Liver (tissue), 9 donors: ENCODE results near the gene ANKRD44. TPM values are rescaled to one million over a fixed set of nuclear protein-coding genes. Genes with fewer than 3 reads are reported as not detected.

Source experiments
- DNase-seq: peaks from one replicate; pipeline ENCODE4 v3.0.0-alpha.2; 2017; ENCODE audit warnings: low spot score
- H3K27ac ChIP-seq, 2 donors: one replicate each; pipeline ENCODE4 v1.7.0; 2013; ENCODE audit warnings: inconsistent platforms in 2 of 2, low read length in 2 of 2, control low read depth in 1 of 2, low read depth in 1 of 2, mild to moderate bottlenecking in 1 of 2
- H3K27me3 ChIP-seq, 4 donors: one replicate each; pipeline versions ENCODE4 v1.6.1 to v1.7.0; 2013; ENCODE audit warnings: low read length in 3 of 4, inconsistent platforms in 1 of 4, mild to moderate bottlenecking in 1 of 4, moderate library complexity in 1 of 4; ENCODE audit not compliant: control insufficient read depth in 4 of 4, insufficient read depth in 4 of 4
- H3K36me3 ChIP-seq, 4 donors: one replicate each; pipeline versions ENCODE4 v1.6.1 to v1.7.0; 2013; ENCODE audit warnings: low read length in 3 of 4, mild to moderate bottlenecking in 3 of 4, low read depth in 1 of 4, moderate library complexity in 1 of 4; ENCODE audit not compliant: control insufficient read depth in 4 of 4, insufficient read depth in 3 of 4
- H3K4me1 ChIP-seq, 4 donors: one replicate each; pipeline versions ENCODE4 v1.6.1 to v1.7.0; 2013; ENCODE audit warnings: low read length in 3 of 4, mild to moderate bottlenecking in 3 of 4, moderate library complexity in 1 of 4; ENCODE audit not compliant: control insufficient read depth in 4 of 4, insufficient read depth in 4 of 4
- H3K4me3 ChIP-seq, 3 donors: one replicate each; pipeline versions ENCODE4 v1.6.1 to v1.7.0; 2013; ENCODE audit warnings: low read length in 3 of 3, control low read depth in 1 of 3, low read depth in 1 of 3, mild to moderate bottlenecking in 1 of 3
- H3K9ac ChIP-seq, 2 donors: one replicate each; pipeline ENCODE4 v1.7.0; 2013; ENCODE audit warnings: low read length in 2 of 2, mild to moderate bottlenecking in 2 of 2, moderate library complexity in 2 of 2, control low read depth in 1 of 2, low read depth in 1 of 2
- H3K9me3 ChIP-seq, 4 donors: one replicate each; pipeline versions ENCODE4 v1.6.1 to v1.7.0; 2013; ENCODE audit warnings: low read length in 3 of 4; ENCODE audit not compliant: control insufficient read depth in 4 of 4
- ATF3 ChIP-seq: IDR thresholded peaks from 2 replicates; pipeline ENCODE4 v1.6.1; 2016; ENCODE audit warnings: antibody characterized with exemption
- EGR1 ChIP-seq, 2 donors: IDR thresholded peaks; 2 replicates each; pipeline ENCODE4 v1.6.1; 2016 to 2018; ENCODE audit warnings: antibody characterized with exemption in 2 of 2, low read depth in 2 of 2
- FOXA1 ChIP-seq: IDR thresholded peaks from 2 replicates; pipeline ENCODE4 v1.6.1; 2016; ENCODE audit warnings: antibody characterized with exemption
- FOXA2 ChIP-seq: IDR thresholded peaks from 2 replicates; pipeline ENCODE4 v1.6.1; 2016; ENCODE audit warnings: antibody characterized with exemption
- GABPA ChIP-seq, 2 donors: IDR thresholded peaks in 1 of 2; conservative IDR thresholded peaks in 1 of 2; 2 replicates each; pipeline ENCODE4 v1.6.1; 2016; ENCODE audit warnings: antibody characterized with exemption in 2 of 2, mild to moderate bottlenecking in 1 of 2, moderate library complexity in 1 of 2
- HNF4A ChIP-seq, 2 donors: conservative IDR thresholded peaks; 2 replicates each; pipeline ENCODE4 v1.6.1; 2016; ENCODE audit warnings: antibody characterized with exemption in 2 of 2, mild to moderate bottlenecking in 2 of 2
- HNF4G ChIP-seq: IDR thresholded peaks from 2 replicates; pipeline ENCODE4 v1.6.1; 2016; ENCODE audit warnings: antibody characterized with exemption
- JUND ChIP-seq, 2 donors: IDR thresholded peaks; 2 replicates each; pipeline ENCODE4 v1.6.1; 2016; ENCODE audit warnings: antibody characterized with exemption in 2 of 2
- MAX ChIP-seq: IDR thresholded peaks from 2 replicates; pipeline ENCODE4 v1.6.1; 2016; ENCODE audit warnings: antibody characterized with exemption
- NR2F2 ChIP-seq: IDR thresholded peaks from 2 replicates; pipeline ENCODE4 v1.6.1; 2016; ENCODE audit warnings: antibody characterized with exemption
- RAD21 ChIP-seq, 2 donors: IDR thresholded peaks; 2 replicates each; pipeline ENCODE4 v1.6.1; 2016; ENCODE audit warnings: antibody characterized with exemption in 2 of 2, mild to moderate bottlenecking in 2 of 2
- RXRA ChIP-seq, 2 donors: IDR thresholded peaks; 2 replicates each; pipeline ENCODE4 v1.6.1; 2017 to 2018; ENCODE audit warnings: antibody characterized with exemption in 2 of 2, mild to moderate bottlenecking in 1 of 2
- SP1 ChIP-seq: IDR thresholded peaks from 2 replicates; pipeline ENCODE4 v1.6.1; 2018; ENCODE audit warnings: antibody characterized with exemption, mild to moderate bottlenecking
- TAF1 ChIP-seq: conservative IDR thresholded peaks from 2 replicates; pipeline ENCODE4 v1.6.1; 2016; ENCODE audit warnings: antibody characterized with exemption, mild to moderate bottlenecking
- YY1 ChIP-seq: IDR thresholded peaks from 2 replicates; pipeline ENCODE4 v1.6.1; 2016; ENCODE audit warnings: antibody characterized with exemption, mild to moderate bottlenecking
- WGBS: extraction: QIAGEN DNeasy Blood & Tissue Kit; methylation state at CpG from one replicate; pipeline ENCODE4 v1.1.7; 2013; 5-methylcytosine and 5-hydroxymethylcytosine counted together
- polyA plus RNA-seq, 2 donors: library from polyadenylated mRNA; stranded (reverse) in 1 of 2; unstranded in 1 of 2; fragments of 200-250 nt in 1 of 2; fragments of >200 nt in 1 of 2; fragmentation: Nextera tagmentation in 1 of 2; extraction: Ambion mirVana in 1 of 2; gene quantifications; one replicate each; pipeline versions ENCODE4 v1.2.1 to v1.2.3, GENCODE V29; 2013 to 2015
- total RNA-seq, 2 donors: library from RNA; depleted of rRNA; stranded (reverse); fragments of >200 nt; gene quantifications; one replicate each; pipeline ENCODE4 v1.2.3, GENCODE V29; 2014
- TF ChIP-seq, protein P1 (sequence below): IDR thresholded peaks from 2 replicates; pipeline ENCODE4 v1.6.1; 2016; ENCODE audit warnings: antibody characterized with exemption
- TF ChIP-seq, protein P2 (sequence below): fragments of 150-350 bp; IDR thresholded peaks from 2 replicates; pipeline ENCODE4 v1.5.1; 2017; ENCODE audit warnings: improper control_type of control experiment, low read depth, low read length; ENCODE audit not compliant: missing input control
- donor health status: healthy.
- donor health status: healthy.
- donor health status: healthy.
- donor health status: healthy.
- donor health status: healthy.

ANKRD44 gene
- total and polyA plus RNA-seq, 4 donors = 3.8 to 18.2 (median 6.8) TPM

DNA sequence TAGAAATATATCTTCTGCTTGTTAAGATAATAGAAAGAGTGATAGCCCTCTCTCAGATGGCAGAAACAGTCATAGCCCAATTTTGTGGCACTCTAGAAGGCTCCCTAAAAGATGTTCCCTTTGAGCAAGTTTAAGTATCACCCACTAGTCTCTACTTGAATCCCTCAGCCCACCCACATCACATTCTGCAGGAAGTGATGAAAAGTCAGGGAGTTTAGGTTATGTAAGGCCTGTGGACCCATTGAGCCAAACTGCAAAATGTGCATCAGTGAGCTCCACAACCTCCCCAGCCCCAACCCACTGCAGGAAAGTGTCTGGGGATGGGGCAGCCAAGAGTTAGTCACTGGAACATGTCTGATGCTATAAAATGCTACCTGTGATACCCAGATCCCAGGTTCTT lies 25.6 kb downstream of the ANKRD44 start:
- Histone ChIP-seq H3K4me1 (peaks cover 0 to 3% (median under 1%) of the 10 kb centered on the region in 4 donors), H3K27ac (no peak overlapping the region), H3K4me3 (no peak overlapping the region), H3K27me3 (no peaks in the 10 kb centered on the region), H3K9me3 (no peaks in the 10 kb centered on the region), H3K36me3 (no peaks in the 10 kb centered on the region), H3K9ac (no peak overlapping the region)
- no peak for TF ChIP-seq MAX
- no peak for TF ChIP-seq GABPA (IDR thresholded peaks at IDR 0.05 in 1 of 2, conservative IDR thresholded peaks at IDR 0.05 in 1 of 2)
- TF ChIP-seq JUND (IDR thresholded peaks at IDR 0.05) = no peak
- TF ChIP-seq TAF1 = no peak
- no peak for TF ChIP-seq HNF4A (conservative IDR thresholded peaks at IDR 0.05)
- TF ChIP-seq HNF4G = no peak
- TF ChIP-seq, protein P1, sequence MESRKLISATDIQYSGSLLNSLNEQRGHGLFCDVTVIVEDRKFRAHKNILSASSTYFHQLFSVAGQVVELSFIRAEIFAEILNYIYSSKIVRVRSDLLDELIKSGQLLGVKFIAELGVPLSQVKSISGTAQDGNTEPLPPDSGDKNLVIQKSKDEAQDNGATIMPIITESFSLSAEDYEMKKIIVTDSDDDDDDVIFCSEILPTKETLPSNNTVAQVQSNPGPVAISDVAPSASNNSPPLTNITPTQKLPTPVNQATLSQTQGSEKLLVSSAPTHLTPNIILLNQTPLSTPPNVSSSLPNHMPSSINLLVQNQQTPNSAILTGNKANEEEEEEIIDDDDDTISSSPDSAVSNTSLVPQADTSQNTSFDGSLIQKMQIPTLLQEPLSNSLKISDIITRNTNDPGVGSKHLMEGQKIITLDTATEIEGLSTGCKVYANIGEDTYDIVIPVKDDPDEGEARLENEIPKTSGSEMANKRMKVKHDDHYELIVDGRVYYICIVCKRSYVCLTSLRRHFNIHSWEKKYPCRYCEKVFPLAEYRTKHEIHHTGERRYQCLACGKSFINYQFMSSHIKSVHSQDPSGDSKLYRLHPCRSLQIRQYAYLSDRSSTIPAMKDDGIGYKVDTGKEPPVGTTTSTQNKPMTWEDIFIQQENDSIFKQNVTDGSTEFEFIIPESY = no peak
- no peak for TF ChIP-seq FOXA1
- TF ChIP-seq ATF3 = no peak
- no peak for TF ChIP-seq EGR1 (IDR thresholded peaks at IDR 0.05; ENCODE audit: low read depth in 2 of 2)
- no peak for TF ChIP-seq SP1
- TF ChIP-seq RXRA (IDR thresholded peaks at IDR 0.05) = no peak
- no peak for TF ChIP-seq YY1
- TF ChIP-seq FOXA2 = no peak
- TF ChIP-seq RAD21 (IDR thresholded peaks at IDR 0.05) = no peak
- TF ChIP-seq, protein P2, sequence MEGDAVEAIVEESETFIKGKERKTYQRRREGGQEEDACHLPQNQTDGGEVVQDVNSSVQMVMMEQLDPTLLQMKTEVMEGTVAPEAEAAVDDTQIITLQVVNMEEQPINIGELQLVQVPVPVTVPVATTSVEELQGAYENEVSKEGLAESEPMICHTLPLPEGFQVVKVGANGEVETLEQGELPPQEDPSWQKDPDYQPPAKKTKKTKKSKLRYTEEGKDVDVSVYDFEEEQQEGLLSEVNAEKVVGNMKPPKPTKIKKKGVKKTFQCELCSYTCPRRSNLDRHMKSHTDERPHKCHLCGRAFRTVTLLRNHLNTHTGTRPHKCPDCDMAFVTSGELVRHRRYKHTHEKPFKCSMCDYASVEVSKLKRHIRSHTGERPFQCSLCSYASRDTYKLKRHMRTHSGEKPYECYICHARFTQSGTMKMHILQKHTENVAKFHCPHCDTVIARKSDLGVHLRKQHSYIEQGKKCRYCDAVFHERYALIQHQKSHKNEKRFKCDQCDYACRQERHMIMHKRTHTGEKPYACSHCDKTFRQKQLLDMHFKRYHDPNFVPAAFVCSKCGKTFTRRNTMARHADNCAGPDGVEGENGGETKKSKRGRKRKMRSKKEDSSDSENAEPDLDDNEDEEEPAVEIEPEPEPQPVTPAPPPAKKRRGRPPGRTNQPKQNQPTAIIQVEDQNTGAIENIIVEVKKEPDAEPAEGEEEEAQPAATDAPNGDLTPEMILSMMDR = no peak
- no peak for TF ChIP-seq NR2F2
- DNase-seq = no peak

- TF ChIP-seq FOXA1 = no peak
- no peaks in the 10 kb centered on the region for H3K27me3 ChIP-seq
- no peaks in the 10 kb centered on the region for H3K4me1 ChIP-seq
- H3K9me3 ChIP-seq = no peaks in the 10 kb centered on the region
- H3K36me3 ChIP-seq = no peaks in the 10 kb centered on the region
- H3K27ac ChIP-seq = no peak overlapping the region
- no peak for DNase-seq
- WGBS = 57% methylated on average over 2 of the region's 2 CpGs
- no peak overlapping the region for H3K9ac ChIP-seq
- H3K4me3 ChIP-seq = no peak overlapping the region
Measured at GRCh38 chr2:197281421-197281820, 29.2 kb downstream of the ANKRD44 start.
